IMR-90 (cell line): Measurements from ENCODE around the gene GLP2R. TPM values are rescaled to one million over a fixed set of nuclear protein-coding genes. Genes with fewer than 3 reads are reported as not detected.

Source experiments
- ATAC-seq: fragments of 200-7000 bp; cut with Tn5 transposase; 2 replicates; pipeline ENCODE4 v1.9.1; 2020; ENCODE audit warnings: low read depth, mild to moderate bottlenecking, moderate library complexity
- BruUV-seq: library from RNA; stranded (reverse); fragments of 400-500 nt; replicated peaks from 2 replicates; lab custom pipeline; 2021; lab: Mats Ljungman, UMichigan
- CTCF ChIA-PET: fragments of 300-600 bp; formaldehyde crosslinking; extraction: SDS; loops from one replicate; lab custom pipeline; 2021; ENCODE audit warnings: antibody characterized with exemption; lab: Yijun Ruan, JAX
- POLR2A ChIA-PET: fragments of 300-600 bp; sonication (Branson Sonifier 250); formaldehyde crosslinking; loops from one replicate; lab custom pipeline; 2022; ENCODE audit warnings: antibody characterized with exemption; ENCODE audit not compliant: unreplicated experiment; lab: Charles Lee
- DNase-seq: peaks from one replicate; pipeline ENCODE4 v3.0.0; 2013
- H2AFZ ChIP-seq: replicated peaks from 2 replicates; pipeline ENCODE3; 2013; ENCODE audit warnings: low read length, mild to moderate bottlenecking; ENCODE audit not compliant: poor library complexity
- H2AK5ac ChIP-seq: 2 replicates; pipeline ENCODE4 v1.6.1; 2013; ENCODE audit warnings: low read depth, low read length, inconsistent platforms
- H2AK9ac ChIP-seq: replicated peaks from 2 replicates; pipeline ENCODE3; 2013; ENCODE audit warnings: mild to moderate bottlenecking, low read depth, low read length, moderate library complexity; ENCODE audit not compliant: poor library complexity
- H2BK120ac ChIP-seq: 2 replicates; pipeline ENCODE4 v1.6.1; 2013; ENCODE audit warnings: low read depth, low read length, inconsistent platforms
- H2BK15ac ChIP-seq: 3 replicates; pipeline ENCODE4 v1.6.1; 2013; ENCODE audit warnings: low read depth, low read length, inconsistent platforms
- H2BK20ac ChIP-seq: 2 replicates; pipeline ENCODE4 v1.6.1; 2013; ENCODE audit warnings: low read depth, mild to moderate bottlenecking, inconsistent platforms, low read length, moderate library complexity
- H2BK5ac ChIP-seq: 2 replicates; pipeline ENCODE4 v1.6.1; 2013; ENCODE audit warnings: mild to moderate bottlenecking, low read depth, low read length, inconsistent platforms; ENCODE audit not compliant: poor library complexity, severe bottlenecking
- H3K14ac ChIP-seq: replicated peaks from 2 replicates; pipeline ENCODE4 v1.6.1; 2013; ENCODE audit warnings: low read depth, low read length, inconsistent platforms
- H3K18ac ChIP-seq: 2 replicates; pipeline ENCODE4 v1.6.1; 2013; ENCODE audit warnings: low read depth, low read length, control low read depth
- H3K23ac ChIP-seq: 2 replicates; pipeline ENCODE4 v1.6.1; 2013; ENCODE audit warnings: low read depth, low read length, inconsistent platforms
- H3K27ac ChIP-seq: 2 replicates; pipeline ENCODE4 v1.5.1; 2013; ENCODE audit warnings: mild to moderate bottlenecking, control low read depth, low read length; ENCODE audit not compliant: insufficient read depth
- H3K27me3 ChIP-seq: 2 replicates; pipeline ENCODE4 v1.6.1; 2013; ENCODE audit warnings: low read length; ENCODE audit not compliant: control insufficient read depth, insufficient read depth
- H3K36me3 ChIP-seq: 2 replicates; pipeline ENCODE4 v1.6.1; 2013; ENCODE audit warnings: low read length, mixed read lengths; ENCODE audit not compliant: control insufficient read depth, insufficient read depth
- H3K4ac ChIP-seq: 2 replicates; pipeline ENCODE4 v1.6.1; 2013; ENCODE audit warnings: low read depth, low read length, inconsistent platforms
- H3K4me1 ChIP-seq: 2 replicates; pipeline ENCODE4 v1.6.1; 2013; ENCODE audit warnings: low read length, mixed read lengths; ENCODE audit not compliant: control insufficient read depth, insufficient read depth
- H3K4me2 ChIP-seq: 2 replicates; pipeline ENCODE4 v1.6.1; 2013; ENCODE audit warnings: low read depth, mild to moderate bottlenecking, control low read depth, low read length, moderate library complexity
- H3K4me3 ChIP-seq: 2 replicates; pipeline ENCODE4 v1.5.1; 2013; ENCODE audit warnings: low read depth, mild to moderate bottlenecking, control low read depth, low read length, moderate library complexity; ENCODE audit not compliant: insufficient read depth
- H3K56ac ChIP-seq: 2 replicates; pipeline ENCODE4 v1.6.1; 2013; ENCODE audit warnings: low read length, inconsistent platforms; ENCODE audit not compliant: insufficient read depth; ENCODE audit errors: extremely low read depth
- H3K79me1 ChIP-seq, 2 experiments: 2 replicates each; pipeline ENCODE4 v1.6.1; 2013; ENCODE audit warnings: low read length in 2 of 2, inconsistent platforms in 1 of 2, low read depth in 1 of 2
- H3K9ac ChIP-seq: 2 replicates; pipeline ENCODE4 v1.6.1; 2013; ENCODE audit warnings: low read depth, low read length, control low read depth
- H3K9me1 ChIP-seq: 2 replicates; pipeline ENCODE4 v1.6.1; 2013; ENCODE audit warnings: low read length, inconsistent platforms; ENCODE audit not compliant: insufficient read depth
- H3K9me3 ChIP-seq: 2 replicates; pipeline ENCODE4 v1.6.1; 2013; ENCODE audit warnings: low read length; ENCODE audit not compliant: control insufficient read depth, insufficient read depth
- H4K20me1 ChIP-seq: 2 replicates; pipeline ENCODE4 v1.6.1; 2013; ENCODE audit warnings: low read length, inconsistent platforms; ENCODE audit not compliant: insufficient read depth
- H4K5ac ChIP-seq: 2 replicates; pipeline ENCODE4 v1.6.1; 2013; ENCODE audit warnings: mild to moderate bottlenecking, low read depth, low read length, control low read depth
- H4K8ac ChIP-seq, 2 experiments: 2 replicates each; pipeline ENCODE4 v1.6.1; 2013; ENCODE audit warnings: low read depth in 2 of 2, low read length in 2 of 2, control low read depth in 1 of 2, inconsistent platforms in 1 of 2
- H4K91ac ChIP-seq: 2 replicates; pipeline ENCODE4 v1.6.1; 2013; ENCODE audit warnings: low read depth, low read length, inconsistent platforms; ENCODE audit not compliant: insufficient read depth
- BHLHE40 ChIP-seq: fragments of 150-350 bp; IDR thresholded peaks from 2 replicates; pipeline ENCODE4 v1.6.1; 2016; ENCODE audit warnings: mild to moderate bottlenecking, low read depth, low read length
- CHD1 ChIP-seq: IDR thresholded peaks from 2 replicates; pipeline ENCODE4 v1.6.1; 2012; ENCODE audit warnings: low read depth, low read length, improper control_type of control experiment
- CTCF ChIP-seq: conservative IDR thresholded peaks from 2 replicates; pipeline ENCODE4 v1.5.1; 2012; ENCODE audit warnings: mild to moderate bottlenecking, low read depth, low read length, improper control_type of control experiment
- MAZ ChIP-seq: IDR thresholded peaks from 2 replicates; pipeline ENCODE4 v1.6.1; 2012; ENCODE audit warnings: low read depth, mild to moderate bottlenecking, low read length, improper control_type of control experiment, moderate library complexity, borderline replicate concordance
- MXI1 ChIP-seq: IDR thresholded peaks from 2 replicates; pipeline ENCODE4 v1.6.1; 2012; ENCODE audit warnings: low read depth, mild to moderate bottlenecking, low read length, moderate library complexity, borderline replicate concordance
- NFE2L2 ChIP-seq: fragments of 150-350 bp; IDR thresholded peaks from 2 replicates; pipeline ENCODE4 v1.6.1; 2016; ENCODE audit warnings: low read depth, mild to moderate bottlenecking, low read length
- RCOR1 ChIP-seq: IDR thresholded peaks from 2 replicates; pipeline ENCODE4 v1.6.1; 2012; ENCODE audit warnings: mild to moderate bottlenecking, low read length, improper control_type of control experiment; ENCODE audit not compliant: insufficient replicate concordance
- RFX5 ChIP-seq: IDR thresholded peaks from 2 replicates; pipeline ENCODE4 v1.8.0; 2012; ENCODE audit warnings: low read depth, mild to moderate bottlenecking, low read length, moderate library complexity
- WGBS, 2 experiments: methylation state at CpG; one replicate each; pipeline versions ENCODE4 v1.1.5 to v1.1.7; 2013; ENCODE audit warnings: missing lambda C conversion rate in 2 of 2; ENCODE audit not compliant: insufficient read length in 1 of 2; ENCODE audit errors: extremely low coverage in 2 of 2; 5-methylcytosine and 5-hydroxymethylcytosine counted together
- dilution Hi-C: fragments of 300-500 bp; cut with HindIII; formaldehyde crosslinking; loops from one replicate; pipeline ENCODE4 v1.14.3; 2018; ENCODE audit warnings: low sequenced_read_pairs; ENCODE audit not compliant: unreplicated experiment
- in situ Hi-C: fragments of 300-500 bp; cut with MboI; formaldehyde crosslinking; loops from 3 replicates; pipeline ENCODE4 v1.14.3; 2019; ENCODE audit warnings: low sequenced_read_pairs, inconsistent platforms, mixed read lengths
- intact Hi-C: fragments of 100-400 bp; cut with micrococcal nuclease; formaldehyde crosslinking; loops from 2 replicates; pipeline ENCODE4 v1.10.0; 2022
- polyA plus RNA-seq, 3 experiments: library from polyadenylated mRNA; depleted of rRNA; stranded (reverse); fragments of >200 nt; gene quantifications; 2 replicates each; pipeline ENCODE4 v1.2.3, GENCODE V29; 2012; ENCODE audit warnings: low replicate concordance in 1 of 3
- total RNA-seq: library from RNA; depleted of rRNA; stranded (reverse); fragments of >200 nt; gene quantifications from 2 replicates; pipeline ENCODE4 v1.2.3, GENCODE V29; 2012
- TF ChIP-seq, protein P1 (sequence below): fragments of 150-350 bp; IDR thresholded peaks from 2 replicates; pipeline ENCODE4 v1.6.1; 2016; ENCODE audit warnings: low read depth, mild to moderate bottlenecking, low read length, moderate library complexity, borderline replicate concordance

The GLP2R gene
- total and polyA plus RNA-seq, 2 of the 4 experiments (the other 2 are of a cell fraction) = 0.07 TPM; not detected in 1

DNA sequence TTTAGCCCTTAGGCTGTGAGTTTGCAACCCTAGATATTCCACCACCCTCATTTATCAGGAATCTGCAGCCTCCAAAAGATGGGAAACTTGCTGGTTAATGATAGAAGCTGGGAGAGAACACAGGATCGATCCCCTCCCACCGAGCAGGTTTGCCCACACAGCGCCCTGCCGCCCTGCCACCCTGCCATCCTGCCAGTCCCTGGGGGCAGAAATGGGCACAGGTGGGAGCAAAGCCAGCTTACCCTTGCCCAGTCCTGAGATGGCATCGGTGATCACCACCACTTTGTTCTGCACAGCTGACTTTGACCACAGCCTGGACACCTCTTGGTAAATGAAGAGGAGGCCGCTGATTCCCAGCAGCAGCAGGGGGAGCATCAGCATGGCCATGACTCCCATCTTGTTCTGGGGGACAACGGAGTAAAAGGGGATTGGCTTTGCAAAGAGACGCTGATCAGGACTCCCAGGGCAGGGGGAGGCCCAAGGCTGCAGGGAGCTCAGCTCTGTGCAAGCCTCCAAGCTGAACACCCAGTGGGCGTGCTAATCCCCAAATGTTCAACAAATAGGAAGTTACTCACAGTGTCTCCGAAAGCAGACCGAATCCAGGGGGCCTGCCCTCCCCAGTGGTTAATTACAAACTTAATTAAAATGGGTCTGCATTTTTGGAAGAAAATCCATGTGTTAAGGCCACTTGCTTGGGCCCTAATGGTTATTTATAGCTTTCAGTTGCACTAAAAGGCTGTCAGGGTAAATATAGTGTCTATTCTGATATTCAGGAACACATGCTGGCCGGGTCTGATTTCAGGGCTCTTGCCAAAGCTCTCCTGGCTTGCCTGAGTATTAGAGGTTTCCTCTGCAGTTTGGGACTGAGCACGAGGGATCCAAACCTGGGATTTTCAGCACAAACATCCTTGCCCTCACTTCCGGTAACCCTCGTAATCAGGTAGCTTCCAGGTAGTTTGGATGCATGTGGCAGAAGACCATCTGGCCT is 34.5 kb upstream of the GLP2R start, which contains the start of gene DHRS7C (continued):
- no peak for TF ChIP-seq BHLHE40
- TF ChIP-seq RCOR1 = no peak

DNA sequence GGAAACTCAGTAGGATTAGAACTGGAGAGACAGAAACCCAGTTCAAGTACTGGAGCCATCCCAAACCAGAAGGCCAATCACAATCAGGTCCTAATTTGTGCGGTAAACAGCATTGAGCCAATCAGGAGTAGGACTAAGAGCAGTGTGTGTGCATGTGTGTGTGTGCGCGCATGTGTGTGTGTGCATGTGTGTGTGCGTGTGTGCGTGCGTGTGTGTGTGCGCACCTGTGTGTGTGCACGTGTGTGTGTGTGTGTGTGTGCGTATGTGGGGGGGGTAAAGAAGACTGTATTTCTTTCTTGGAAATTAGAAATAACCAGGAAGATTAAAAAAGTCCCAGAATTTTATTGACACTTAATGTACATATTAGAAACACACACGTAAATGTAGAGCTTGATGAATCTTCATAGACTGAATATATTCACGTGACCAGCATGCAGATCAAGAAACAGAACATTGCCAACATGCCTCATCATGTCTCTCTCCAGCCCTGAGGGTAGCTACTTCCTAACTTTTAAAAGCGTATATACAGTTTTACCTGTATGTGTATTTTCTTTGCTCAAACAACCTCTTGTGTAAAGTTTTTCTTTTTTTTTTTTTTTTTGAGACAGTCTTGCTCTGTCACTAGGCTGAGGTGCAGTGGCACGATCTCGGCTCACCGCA is 33.4 kb upstream of the GLP2R start:
- H2AK9ac ChIP-seq = no peak overlapping the region
- CTCF ChIA-PET = no interaction called here
- no peak overlapping the region for H3K4me2 ChIP-seq
- H3K9me3 ChIP-seq = 0 out of 2 replicates have a peak, but pooled peaks cover under 1% of the 10 kb centered on the region
- no peaks in the 10 kb centered on the region for H4K20me1 ChIP-seq
- no peaks in the 10 kb centered on the region for H3K9me1 ChIP-seq
- no peak overlapping the region for H2AFZ ChIP-seq
- H4K91ac ChIP-seq = no peak overlapping the region
- DNase-seq (no peak), ATAC-seq (no peak)
- H3K27me3 ChIP-seq = no peaks in the 10 kb centered on the region
- WGBS, 2 experiments = 100% methylated on average over 1 of the region's 15 CpGs; no CpG with 5 or more reads in 1 of the 2 experiments
- H3K23ac ChIP-seq = no peak overlapping the region
- in situ Hi-C loops = no loop called here
- H3K14ac ChIP-seq = no peak overlapping the region
- no peak overlapping the region for H3K9ac ChIP-seq
- dilution Hi-C loops = no loop called here
- H3K56ac ChIP-seq = no peak overlapping the region
- no peak overlapping the region for H2AK5ac ChIP-seq
- no peak overlapping the region for H3K18ac ChIP-seq
- H3K36me3 ChIP-seq = no peaks in the 10 kb centered on the region
- H2BK20ac ChIP-seq = no peak overlapping the region
- no peaks in the 10 kb centered on the region for H3K4me1 ChIP-seq
- no peak overlapping the region for H3K27ac ChIP-seq
- no peak for TF ChIP-seq CTCF
- TF ChIP-seq MXI1 = no peak
- TF ChIP-seq, protein P1, sequence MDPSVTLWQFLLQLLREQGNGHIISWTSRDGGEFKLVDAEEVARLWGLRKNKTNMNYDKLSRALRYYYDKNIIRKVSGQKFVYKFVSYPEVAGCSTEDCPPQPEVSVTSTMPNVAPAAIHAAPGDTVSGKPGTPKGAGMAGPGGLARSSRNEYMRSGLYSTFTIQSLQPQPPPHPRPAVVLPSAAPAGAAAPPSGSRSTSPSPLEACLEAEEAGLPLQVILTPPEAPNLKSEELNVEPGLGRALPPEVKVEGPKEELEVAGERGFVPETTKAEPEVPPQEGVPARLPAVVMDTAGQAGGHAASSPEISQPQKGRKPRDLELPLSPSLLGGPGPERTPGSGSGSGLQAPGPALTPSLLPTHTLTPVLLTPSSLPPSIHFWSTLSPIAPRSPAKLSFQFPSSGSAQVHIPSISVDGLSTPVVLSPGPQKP = no peak
- TF ChIP-seq RFX5 = no peak
- no peak for TF ChIP-seq MAZ
- TF ChIP-seq NFE2L2 = no peak
- no peak for TF ChIP-seq CHD1
- H2BK15ac ChIP-seq = no peak overlapping the region
- intact Hi-C loops = no loop called here
- H4K5ac ChIP-seq = no peak overlapping the region
- no peak overlapping the region for H3K4me3 ChIP-seq
- POLR2A ChIA-PET = no interaction called here
- no peak overlapping the region for H2BK120ac ChIP-seq
- H4K8ac ChIP-seq = no peak overlapping the region
- H2BK5ac ChIP-seq = no peak overlapping the region
- BruUV-seq = no TSS peak
- no peak overlapping the region for H3K4ac ChIP-seq
- H3K79me1 ChIP-seq = no peaks in the 10 kb centered on the region
